Measurements from ENCODE around the gene NRN1.
"Not testable (repeated sequence)": the region's sequence is repeated elsewhere in the genome, so short reads cannot be mapped to it uniquely, and the experiment has no call there.

Gene NRN1

GRCh38 chr6:6006428-6007365, at the start of gene NRN1:
Gene NRN1 (minus strand): TSS chr6:6006925. CDS start chr6:6006749, 176 bp downstream.
- H3K4me3 ChIP-seq (ENCODE audit: low read depth, low read length) = peak within 1 kb of the TSS; percentile 24

DNA sequence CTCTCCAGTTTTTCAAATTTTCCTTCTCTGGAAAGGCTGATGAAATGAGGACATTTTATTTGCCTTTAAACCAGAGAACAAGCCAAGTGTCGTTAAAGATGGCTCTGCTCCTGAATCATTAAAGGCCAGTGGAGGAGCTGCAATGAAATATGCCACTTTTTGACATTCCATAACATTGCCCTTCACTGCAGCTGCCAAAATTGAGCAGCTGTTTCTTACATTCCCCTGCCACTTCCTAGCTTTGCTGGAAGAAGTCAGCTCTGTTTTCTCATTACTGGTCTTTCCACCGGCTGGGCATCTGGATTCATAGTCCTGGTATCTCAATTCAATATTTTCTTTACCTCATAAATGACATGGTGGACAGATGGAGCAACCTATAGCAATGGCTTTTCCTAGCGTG, 45.5 kb upstream of the NRN1 start:
- no peak overlapping the region for H3K4me3 ChIP-seq (ENCODE audit: low read depth, low read length)

DNA sequence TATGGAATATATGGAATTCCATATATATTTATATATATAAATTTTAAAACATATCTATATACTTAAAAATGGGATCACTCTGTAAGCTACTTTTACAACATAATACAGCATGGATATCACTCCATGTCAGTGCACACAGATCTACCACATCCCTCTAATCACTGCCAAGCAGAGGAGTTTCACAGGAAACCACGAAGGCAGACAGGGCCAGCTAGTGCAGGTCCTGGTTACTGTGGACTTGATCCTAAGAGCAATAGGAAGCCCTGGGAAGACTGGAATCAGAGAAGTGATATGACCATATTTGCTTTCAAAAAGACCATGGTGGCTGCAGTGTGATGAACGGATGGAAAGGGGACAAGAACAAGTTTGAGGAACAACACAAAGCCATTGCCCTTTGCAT, 40.0 kb upstream of the NRN1 start:
- no peak overlapping the region for H3K4me3 ChIP-seq (ENCODE audit: low read depth, low read length)

DNA sequence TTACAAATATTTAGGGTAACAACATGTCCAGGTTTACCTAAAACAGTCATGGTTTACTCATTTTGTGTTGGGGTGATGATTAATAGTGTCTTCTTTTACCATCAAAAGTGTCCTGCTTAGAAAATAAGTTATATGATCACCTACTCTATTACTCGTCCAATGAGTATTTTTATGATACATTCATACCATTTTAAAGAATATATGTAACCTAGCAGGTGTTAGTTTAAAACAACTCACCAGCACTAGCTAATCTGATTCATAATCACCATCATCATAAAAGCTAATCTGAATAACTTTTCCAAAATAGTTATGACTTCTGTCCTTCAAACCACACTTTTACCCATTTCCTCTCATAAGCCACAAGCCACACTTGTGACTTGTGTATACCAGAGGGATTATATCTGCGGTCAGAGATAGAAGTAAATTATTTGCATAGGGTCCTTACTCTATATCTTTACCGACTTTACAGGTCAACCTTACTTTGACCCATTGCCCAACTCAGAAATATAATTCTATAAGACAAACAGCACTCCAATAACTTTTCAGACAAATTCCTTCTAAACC, 33.3 kb upstream of the NRN1 start:
- no peak overlapping the region for H3K4me3 ChIP-seq (ENCODE audit: low read depth, low read length)

- no peak overlapping the region for H3K4me3 ChIP-seq (ENCODE audit: low read depth, low read length)
Observed at GRCh38 chr6:6037179-6037578, 30.5 kb upstream of the NRN1 start.

- no peak overlapping the region for H3K4me3 ChIP-seq (ENCODE audit: low read depth, low read length)
Observed at GRCh38 chr6:6033858-6034257, 27.1 kb upstream of the NRN1 start.

- H3K4me3 ChIP-seq (ENCODE audit: low read depth, low read length) = no peak overlapping the region
Observed at GRCh38 chr6:6026513-6027205, 19.9 kb upstream of the NRN1 start.

GRCh38 chr6:6025736-6026135, 19.0 kb upstream of the NRN1 start:
- H3K4me3 ChIP-seq (ENCODE audit: low read depth, low read length) = no peak overlapping the region

DNA sequence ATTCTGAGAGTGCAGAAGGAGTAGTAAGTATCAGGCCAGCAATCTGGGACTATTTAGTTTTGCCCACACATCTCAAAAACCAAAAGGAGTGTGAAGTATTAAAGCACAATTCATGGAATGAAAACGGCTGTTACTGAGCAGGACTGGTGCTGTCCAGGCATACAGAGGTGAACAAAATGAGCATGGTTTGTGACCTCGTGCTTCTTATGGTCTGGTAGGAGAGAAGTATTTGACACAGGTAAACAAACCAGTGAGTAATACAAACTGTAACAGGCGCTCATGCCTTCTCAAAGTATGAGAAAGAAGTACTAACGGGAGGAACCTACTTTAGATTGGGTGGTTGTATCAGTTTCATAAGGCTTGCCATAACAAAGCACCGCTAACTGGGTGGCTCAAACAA, 17.5 kb upstream of the NRN1 start:
- no peak overlapping the region for H3K4me3 ChIP-seq (ENCODE audit: low read depth, low read length)

- H3K4me3 ChIP-seq (ENCODE audit: low read depth, low read length) = not testable (repeated sequence)
Observed at GRCh38 chr6:6022841-6023240, 16.1 kb upstream of the NRN1 start.

- H3K4me3 ChIP-seq (ENCODE audit: low read depth, low read length) = peak overlapping the region; percentile 62
Observed at GRCh38 chr6:6008648-6009421, 2.1 kb upstream of the NRN1 start.

DNA sequence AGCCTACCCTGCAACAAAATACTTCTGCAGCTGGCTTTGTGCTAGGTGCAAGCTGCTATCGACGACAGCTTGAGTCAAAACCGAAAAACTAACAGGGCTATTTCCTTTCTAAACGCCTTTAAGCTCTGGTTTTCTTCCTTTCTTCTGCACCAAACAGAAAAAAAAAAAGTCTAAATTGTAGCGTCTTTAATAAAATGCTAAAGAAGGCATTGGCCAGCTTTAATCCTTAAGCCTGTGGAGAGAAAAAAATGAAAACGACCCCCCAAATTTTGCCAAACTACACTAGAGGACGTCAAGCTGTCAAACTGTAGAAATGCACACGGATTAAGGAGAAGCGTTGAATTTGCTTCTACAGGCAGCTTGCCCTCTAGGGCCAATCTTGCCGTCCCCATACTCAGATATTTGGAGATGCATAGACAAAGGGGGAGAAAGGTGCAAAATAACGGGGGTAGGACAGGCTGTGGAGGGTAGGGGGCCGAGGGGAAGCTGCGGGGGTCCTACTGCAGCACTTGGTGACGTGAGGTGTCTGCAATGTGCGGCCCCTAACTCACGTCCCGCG, 1.4 kb upstream of the NRN1 start:
- H3K4me3 ChIP-seq (ENCODE audit: low read depth, low read length) = peak overlapping the region; percentile 48

GRCh38 chr6:6007366-6008088, 802 bp upstream of the NRN1 start:
- peak overlapping the region; percentile 13 for H3K4me3 ChIP-seq (ENCODE audit: low read depth, low read length)

DNA sequence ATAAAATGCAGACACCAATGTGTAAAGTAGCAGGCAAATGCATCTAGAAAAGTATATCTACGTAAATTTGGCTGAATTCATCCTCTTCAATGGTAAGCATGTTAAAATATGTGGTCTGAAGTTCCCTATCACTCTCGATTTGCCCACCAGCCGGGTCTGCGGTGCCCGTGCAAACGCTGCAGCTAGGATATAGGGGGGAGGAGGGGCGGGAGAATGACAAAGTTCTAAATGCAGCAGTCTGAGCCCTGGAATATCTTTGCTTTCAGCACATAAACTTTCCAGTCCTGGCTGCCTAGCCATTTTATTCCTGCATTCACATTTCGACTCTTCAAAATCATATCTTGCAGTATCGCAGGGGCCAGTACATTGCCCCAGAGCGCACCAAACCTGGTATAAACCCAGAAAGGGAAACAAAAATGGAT, 708 bp downstream of the NRN1 start:
- peak overlapping the region; percentile 24 for H3K4me3 ChIP-seq (ENCODE audit: low read depth, low read length)

GRCh38 chr6:6005051-6006005, 1.4 kb downstream of the NRN1 start:
- no peak overlapping the region for H3K4me3 ChIP-seq (ENCODE audit: low read depth, low read length)

DNA sequence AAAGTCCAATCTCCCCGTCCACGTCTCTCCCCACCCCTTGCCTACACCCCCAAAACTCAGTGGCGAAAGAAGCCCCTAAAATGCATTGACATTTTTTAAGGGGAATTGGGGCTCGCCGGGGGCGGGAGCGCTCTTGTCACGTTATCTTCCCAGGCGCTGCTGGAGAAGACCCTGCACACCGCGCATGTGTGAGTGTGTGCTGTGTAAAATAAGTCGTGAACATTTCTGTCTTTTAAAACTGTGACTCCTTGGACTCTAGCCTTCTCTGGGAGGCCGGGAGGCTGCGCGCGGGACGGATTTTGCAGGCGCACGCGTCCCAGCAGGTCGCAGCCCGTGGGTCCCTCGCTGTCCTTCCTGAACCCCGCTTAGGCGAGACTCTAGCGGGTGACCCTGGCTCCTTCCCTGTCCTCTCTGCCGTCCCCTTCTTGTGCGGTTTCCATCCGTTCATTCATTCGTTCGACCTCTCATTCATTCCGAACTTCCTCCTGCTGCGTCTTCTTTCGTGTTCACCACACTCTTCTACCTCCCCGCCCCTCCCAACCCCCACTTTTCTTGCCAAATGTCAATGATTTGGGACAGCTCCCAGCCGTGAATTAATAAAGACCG, 2.2 kb downstream of the NRN1 start:
- peak overlapping the region; percentile 30 for H3K4me3 ChIP-seq (ENCODE audit: low read depth, low read length)

DNA sequence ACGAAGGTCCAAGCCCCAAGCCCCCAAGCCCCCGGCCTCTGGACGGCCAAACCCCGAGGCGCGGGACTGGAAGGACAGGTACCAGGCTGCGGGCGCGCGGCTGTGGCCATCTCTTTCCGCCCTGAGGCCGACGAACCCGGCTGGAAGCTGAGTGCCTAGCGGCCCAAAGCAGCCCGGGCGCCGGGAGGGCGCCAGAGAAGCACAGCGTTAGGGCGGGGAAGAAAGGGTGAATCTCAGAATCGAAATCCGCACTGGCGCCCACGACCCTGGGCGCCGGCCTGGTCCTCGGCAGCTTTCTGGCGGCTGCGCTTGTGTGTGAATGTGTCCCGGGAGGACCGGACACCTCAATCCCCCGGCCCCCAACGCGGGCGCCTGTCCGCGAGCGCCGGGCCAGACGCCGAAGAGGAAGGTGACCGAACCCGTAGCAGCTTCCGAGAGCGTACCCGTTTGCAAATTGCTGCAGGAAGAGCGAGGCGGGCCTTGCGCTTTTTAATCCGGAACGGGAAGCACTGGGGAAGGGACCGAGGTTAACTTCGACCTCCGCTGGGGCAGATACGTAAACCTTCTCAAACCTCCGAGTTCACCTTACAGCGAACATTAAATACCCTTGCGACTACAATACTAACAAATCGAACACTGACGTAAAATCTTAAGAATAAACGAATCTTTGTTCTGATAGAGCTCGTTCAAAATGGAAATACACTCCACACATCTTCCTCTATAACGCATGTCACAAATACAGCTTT, 2.9 kb downstream of the NRN1 start:
- H3K4me3 ChIP-seq (ENCODE audit: low read depth, low read length) = peak overlapping the region; percentile 30

Data from iPS-11a (cell line).